ENCODE data around the gene MLPH. TPM values are rescaled to one million over a fixed set of nuclear protein-coding genes. Genes with fewer than 3 reads are reported as not detected.

The MLPH gene
- total and polyA plus RNA-seq, 2 of the 13 experiments (the other 11 are each of a cell fraction or from before 2014, with no cell fraction given), result 0.12 TPM; not detected in 1

DNA sequence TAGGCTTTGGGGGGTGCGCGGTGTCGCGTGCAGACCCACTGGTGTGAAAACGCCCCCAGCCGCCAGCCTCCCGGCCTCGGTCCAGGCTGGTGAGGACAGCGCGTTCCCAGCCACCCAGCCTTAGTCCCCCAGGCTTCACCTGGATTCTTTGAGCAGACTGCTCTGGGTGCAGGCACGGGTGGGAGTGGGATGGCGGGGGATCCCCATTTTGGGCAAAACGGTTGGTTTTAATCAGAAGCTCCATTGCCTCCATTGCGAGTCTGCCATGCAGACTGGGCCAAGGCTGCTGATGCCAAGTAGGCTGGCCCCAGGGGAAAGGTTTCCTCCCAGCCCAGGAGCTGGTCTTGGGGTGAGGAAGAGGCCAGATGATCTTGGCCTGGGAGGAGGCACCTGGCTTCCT, 445 bp downstream of the MLPH start:
- WGBS (ENCODE audit: low lambda C conversion rate), result 86% methylated on average over 14 of the region's 14 CpGs

More for the DNA sequence above, 445 bp downstream of the MLPH start:
- POLR2A ChIA-PET, result no interaction called here
- H3K4me2 ChIP-seq (ENCODE audit: low read depth, low read length), result no peak overlapping the region; the same call in 1 of the 2 replicates
- FAIRE-seq, result no peak
- H3K79me2 ChIP-seq (ENCODE audit: insufficient read depth, low read length), result no peaks in the 10 kb centered on the region
- in situ Hi-C loops (cut with HindIII; ENCODE audit: extremely low pct_ligation_motif_present, low pct_unique_long_range_greater_than_20kb), result no loop called here
- H2AFZ ChIP-seq (ENCODE audit: low read length), result no peak overlapping the region
- H3K4me3 ChIP-seq (replicated peaks in 1 of 3; ENCODE audit: insufficient read depth in 1 of 3, low read depth in 2 of 3, low read length in 3 of 3), result no peak overlapping the region
- no peak for DNase-seq (ENCODE audit: low spot score)
- H3K36me3 ChIP-seq (replicated peaks in 1 of 2; ENCODE audit: control insufficient read depth in 1 of 2, insufficient read depth in 2 of 2, low read length in 2 of 2), result no peaks in the 10 kb centered on the region
- CTCF ChIA-PET (ENCODE audit: low intra/inter-chr PET ratio, low total read pairs), result no interaction called here
- H3K9ac ChIP-seq (ENCODE audit: insufficient read depth, low read depth, low read length), result no peak overlapping the region
- intact Hi-C loops (cut with micrococcal nuclease; ENCODE audit: unreplicated experiment), result no loop called here
- peaks cover 0 to 39% of the 10 kb centered on the region in 2 experiments; a peak in 4 of 5 replicates for H3K27me3 ChIP-seq (ENCODE audit: control insufficient read depth in 1 of 2, insufficient read depth in 2 of 2, low read length in 2 of 2)
- no peak for TF ChIP-seq ZNF503 (CRISPR knock-in tag; IDR thresholded peaks at IDR 0.05)
- no peak for TF ChIP-seq ZNF546 (CRISPR knock-in tag; conservative IDR thresholded peaks at IDR 0.05)
- TF ChIP-seq ZNF605 (CRISPR knock-in tag; IDR thresholded peaks at IDR 0.05), result no peak
- no peak for TF ChIP-seq ZNF549 (CRISPR knock-in tag; IDR thresholded peaks at IDR 0.05)
- TF ChIP-seq ELF3 (CRISPR knock-in tag; IDR thresholded peaks at IDR 0.05), result no peak
- no peak for TF ChIP-seq PCBP1 (IDR thresholded peaks at IDR 0.05; ENCODE audit: borderline replicate concordance, low read depth, low read length)
- no peak for TF ChIP-seq RFX3 (CRISPR knock-in tag; IDR thresholded peaks at IDR 0.05)
- no peak for TF ChIP-seq ZFP82 (CRISPR knock-in tag; IDR thresholded peaks at IDR 0.05; ENCODE audit: borderline replicate concordance)
- TF ChIP-seq TCF7L2 (IDR thresholded peaks at IDR 0.05; ENCODE audit: low read depth, low read length), result no peak
- TF ChIP-seq STAT6 (CRISPR knock-in tag; IDR thresholded peaks at IDR 0.05; ENCODE audit: borderline replicate concordance), result no peak
- TF ChIP-seq, protein P1, sequence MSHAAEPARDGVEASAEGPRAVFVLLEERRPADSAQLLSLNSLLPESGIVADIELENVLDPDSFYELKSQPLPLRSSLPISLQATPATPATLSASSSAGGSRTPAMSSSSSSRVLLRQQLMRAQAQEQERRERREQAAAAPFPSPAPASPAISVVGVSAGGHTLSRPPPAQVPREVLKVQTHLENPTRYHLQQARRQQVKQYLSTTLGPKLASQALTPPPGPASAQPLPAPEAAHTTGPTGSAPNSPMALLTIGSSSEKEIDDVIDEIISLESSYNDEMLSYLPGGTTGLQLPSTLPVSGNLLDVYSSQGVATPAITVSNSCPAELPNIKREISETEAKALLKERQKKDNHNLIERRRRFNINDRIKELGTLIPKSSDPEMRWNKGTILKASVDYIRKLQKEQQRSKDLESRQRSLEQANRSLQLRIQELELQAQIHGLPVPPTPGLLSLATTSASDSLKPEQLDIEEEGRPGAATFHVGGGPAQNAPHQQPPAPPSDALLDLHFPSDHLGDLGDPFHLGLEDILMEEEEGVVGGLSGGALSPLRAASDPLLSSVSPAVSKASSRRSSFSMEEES (CRISPR knock-in tag; IDR thresholded peaks at IDR 0.05), result no peak
- no peak for TF ChIP-seq TBP (CRISPR knock-in tag; IDR thresholded peaks at IDR 0.05)
- TF ChIP-seq ZNF3 (CRISPR knock-in tag; IDR thresholded peaks at IDR 0.05), result no peak
- no peak for TF ChIP-seq ZNF383 (CRISPR knock-in tag; IDR thresholded peaks at IDR 0.05; ENCODE audit: borderline replicate concordance)
- no peak for TF ChIP-seq ZNF280D (CRISPR knock-in tag; IDR thresholded peaks at IDR 0.05)
- peaks cover 9% of the 10 kb centered on the region; the same call in 1 of the 2 replicates for H3K4me1 ChIP-seq (ENCODE audit: insufficient read depth, low read length)
- peaks cover 22% of the 10 kb centered on the region for H3K9me3 ChIP-seq (ENCODE audit: low read length)
- no TSS peak for BruUV-seq (replicated peaks)
- no peak overlapping the region for H3K27ac ChIP-seq (ENCODE audit: extremely low read length, insufficient read depth, low read length)
- ATAC-seq, result no peak
- H4K20me1 ChIP-seq (ENCODE audit: insufficient read depth, low read length), result no peaks in the 10 kb centered on the region
